Measurements from ENCODE around the gene GASK1A.
A peak's percentile ranks its signal among the peaks of the same experiment; 100 is the strongest.

Gene GASK1A

DNA sequence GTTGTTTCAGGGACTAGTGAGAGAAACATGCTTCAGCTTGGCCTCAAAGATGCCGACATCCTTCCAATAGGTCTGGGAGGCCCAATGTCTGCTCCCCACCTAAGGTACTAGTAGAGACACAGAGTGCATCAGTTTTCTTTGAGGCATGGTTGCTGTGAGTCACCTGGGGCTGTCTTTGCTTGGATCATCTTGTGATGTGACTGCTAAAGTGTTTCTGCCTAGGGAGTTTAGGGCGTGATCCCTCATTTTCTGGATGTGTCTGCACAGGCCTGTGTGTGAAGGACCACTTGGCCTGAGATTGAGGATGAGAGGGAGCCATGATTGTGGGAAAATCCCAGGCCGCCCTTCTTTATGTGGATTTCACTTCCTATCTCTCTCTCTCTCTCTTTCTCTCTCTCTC is 4.8 kb downstream of the GASK1A start:
- DNase-seq: no peak

DNA sequence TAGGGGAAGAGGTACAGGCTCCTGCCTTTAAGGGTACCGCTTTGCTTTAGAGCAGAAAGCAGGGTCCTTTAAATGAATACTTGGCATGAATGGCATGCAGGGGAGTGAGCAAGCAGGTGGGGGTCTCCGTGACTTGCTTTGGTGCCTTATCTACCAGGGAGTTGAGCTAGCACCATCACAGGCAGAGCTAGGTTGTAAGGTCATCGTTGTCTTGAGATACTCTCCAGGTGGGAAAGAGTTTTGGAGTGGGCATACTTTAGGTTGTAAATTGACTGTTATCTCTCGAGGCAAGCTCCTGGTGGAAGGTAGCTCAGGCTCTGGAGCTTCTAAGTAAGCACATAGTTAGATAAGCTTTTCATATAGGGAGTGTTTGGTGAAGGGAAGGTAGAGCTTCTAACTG is 5.6 kb downstream of the GASK1A start:
- DNase-seq: no peak

DNA sequence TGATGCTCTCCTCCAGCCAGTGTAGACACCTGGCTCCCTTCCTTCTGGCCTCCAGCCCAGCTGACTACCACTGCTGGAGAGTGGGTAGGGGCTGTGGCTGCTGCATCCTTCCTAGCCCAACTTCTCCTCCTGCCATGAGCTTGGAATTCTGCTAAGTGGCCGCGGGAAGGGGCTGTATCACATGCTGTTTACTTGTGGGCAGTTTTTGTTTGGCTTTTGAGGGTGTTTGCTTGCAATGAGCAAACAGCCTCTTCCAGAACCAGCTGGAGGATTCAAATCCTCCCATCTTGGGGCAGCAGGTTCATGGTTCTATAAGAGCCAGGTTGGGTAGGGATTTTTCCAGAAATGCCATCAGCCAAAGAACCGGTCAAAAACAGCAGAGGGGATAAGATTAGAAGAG is 9.0 kb downstream of the GASK1A start:
- DNase-seq: no peak

DNA sequence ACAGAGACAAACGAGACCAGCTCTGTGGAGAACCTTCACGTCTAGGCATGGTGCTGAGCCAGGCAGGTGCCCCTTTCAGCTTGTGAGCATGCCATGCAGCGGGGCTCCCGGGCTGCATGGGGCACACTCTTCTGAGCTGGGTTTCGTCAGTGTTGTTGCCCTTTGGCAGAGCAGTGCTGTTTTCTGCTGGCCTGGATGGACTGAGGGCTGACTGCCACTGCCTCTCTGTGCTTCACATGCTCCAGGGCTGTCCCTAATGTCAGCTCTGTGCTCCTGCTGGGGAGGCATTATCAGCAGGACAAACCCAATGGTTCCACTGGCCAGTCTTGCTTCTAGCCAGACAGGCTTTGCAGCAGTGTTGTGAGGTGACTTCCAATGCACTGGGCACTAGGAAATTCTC is 9.5 kb downstream of the GASK1A start:
- no peak for DNase-seq

GRCh38 chr3:42991341-42992315 is 12.5 kb downstream of the GASK1A start:
- no peak for DNase-seq

DNA sequence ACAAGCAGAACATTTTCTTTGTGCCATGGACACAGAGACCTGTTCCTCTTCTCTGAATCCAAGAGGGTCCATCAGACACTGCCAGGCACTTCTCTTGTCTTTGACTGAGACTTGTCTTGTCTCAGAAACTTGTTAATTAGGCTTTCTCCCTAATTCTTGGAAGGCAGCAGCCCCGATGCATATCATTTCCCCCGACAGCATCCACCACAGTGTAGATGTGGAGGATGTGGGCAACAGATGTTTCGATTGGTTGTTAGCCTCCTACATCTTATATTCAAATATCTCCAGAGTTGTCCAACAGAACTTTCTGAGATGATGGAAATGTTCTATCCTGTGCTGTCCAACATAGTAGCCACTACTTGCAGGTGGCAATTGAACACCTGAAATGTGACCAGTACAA is 15.5 kb downstream of the GASK1A start:
- DNase-seq: no peak

DNA sequence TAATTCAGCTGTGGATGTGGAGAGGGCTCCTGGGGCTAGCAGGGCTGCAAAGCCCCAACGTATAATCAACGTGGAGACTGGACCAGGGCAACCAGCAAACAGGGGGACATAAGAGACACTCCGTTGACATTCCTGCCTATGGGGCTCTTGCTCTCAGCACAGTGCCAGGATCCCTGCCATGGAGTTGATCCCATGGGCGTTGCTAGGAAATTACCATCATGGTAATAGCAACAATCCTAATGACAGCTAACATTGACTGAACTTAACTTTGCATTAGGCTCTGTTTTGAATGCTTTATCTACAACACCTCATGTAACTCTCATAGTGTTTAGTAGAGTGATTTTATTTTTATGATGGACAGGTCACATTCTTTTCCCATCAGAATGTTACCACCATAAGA is 16.9 kb downstream of the GASK1A start:
- DNase-seq: no peak

GRCh38 chr3:42996633-42997075 is 17.5 kb downstream of the GASK1A start:
- no peak for DNase-seq

- no peak for DNase-seq
These were observed 20.1 kb downstream of the GASK1A start for GRCh38 chr3:42999212-42999611.

DNA sequence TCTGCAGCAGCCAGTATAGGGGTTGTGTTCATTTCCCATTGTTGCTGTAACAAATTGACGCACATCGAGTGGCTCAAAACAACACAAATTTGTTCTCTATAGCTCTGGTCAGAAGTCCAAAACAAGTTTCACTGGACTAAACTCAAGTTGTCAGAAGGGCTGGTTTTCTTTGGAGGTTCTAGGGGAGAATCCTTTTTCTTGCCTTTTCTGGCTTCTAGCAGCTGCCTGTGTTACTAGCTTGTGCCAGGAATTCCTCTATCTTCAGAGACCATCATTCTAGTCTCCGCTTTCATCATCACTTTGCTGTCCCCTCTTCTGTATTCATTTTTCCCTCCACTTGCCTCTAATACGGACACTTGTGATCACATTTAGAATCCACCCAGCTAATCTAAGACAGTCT is 20.5 kb downstream of the GASK1A start:
- DNase-seq: no peak

DNA sequence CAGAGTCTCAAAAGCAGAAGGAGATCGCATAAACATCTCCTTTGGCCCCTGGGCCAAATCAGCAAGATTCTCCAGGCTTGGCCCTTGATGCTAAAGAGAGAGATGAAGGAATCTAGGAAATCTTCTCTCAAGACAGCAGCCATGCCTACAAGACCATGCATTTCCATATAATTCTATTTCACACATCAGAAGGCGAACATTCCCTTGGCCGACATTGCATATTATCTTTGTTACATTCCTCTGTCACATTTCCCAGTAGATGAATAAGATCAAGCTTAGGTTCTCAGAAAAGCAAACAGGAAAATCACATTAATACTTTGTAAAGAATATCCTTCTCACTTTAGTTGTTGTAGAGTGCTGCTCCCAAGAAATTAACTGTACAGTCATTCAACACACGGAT is 21.3 kb downstream of the GASK1A start:
- no peak for DNase-seq

GRCh38 chr3:43001094-43001553 is 22.0 kb downstream of the GASK1A start:
- peak; percentile 49 to 83 for DNase-seq

DNA sequence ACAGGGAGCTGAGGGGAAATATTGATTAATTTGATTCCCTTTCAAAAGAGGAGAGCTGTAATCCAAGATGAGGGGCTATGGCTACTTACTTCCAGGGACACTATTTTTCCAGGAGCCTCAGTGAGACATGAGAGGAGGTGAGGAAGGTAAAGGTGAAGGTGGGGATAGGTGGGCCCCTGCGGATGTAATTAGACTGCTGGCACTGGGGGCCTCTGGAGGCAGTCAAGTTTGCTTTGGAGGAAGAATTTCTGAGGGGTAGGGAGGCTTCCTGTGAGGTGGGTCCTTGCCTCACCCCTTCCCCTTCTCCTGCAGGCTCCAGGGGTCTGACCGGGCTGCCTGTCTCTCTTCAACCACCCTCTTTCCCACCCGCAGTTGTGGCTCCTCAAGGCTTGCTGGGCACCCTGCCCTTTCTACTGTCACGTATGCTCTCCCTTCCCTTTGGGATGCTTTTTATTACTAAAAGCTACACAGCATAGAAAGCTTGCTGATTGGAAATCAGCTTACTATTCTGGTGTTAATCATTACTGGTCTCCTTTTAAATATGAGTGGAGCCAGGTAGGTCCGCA is 22.5 kb downstream of the GASK1A start:
- no peak for DNase-seq

- no peak for DNase-seq
These were observed 25.2 kb downstream of the GASK1A start for GRCh38 chr3:43004282-43004681.

DNA sequence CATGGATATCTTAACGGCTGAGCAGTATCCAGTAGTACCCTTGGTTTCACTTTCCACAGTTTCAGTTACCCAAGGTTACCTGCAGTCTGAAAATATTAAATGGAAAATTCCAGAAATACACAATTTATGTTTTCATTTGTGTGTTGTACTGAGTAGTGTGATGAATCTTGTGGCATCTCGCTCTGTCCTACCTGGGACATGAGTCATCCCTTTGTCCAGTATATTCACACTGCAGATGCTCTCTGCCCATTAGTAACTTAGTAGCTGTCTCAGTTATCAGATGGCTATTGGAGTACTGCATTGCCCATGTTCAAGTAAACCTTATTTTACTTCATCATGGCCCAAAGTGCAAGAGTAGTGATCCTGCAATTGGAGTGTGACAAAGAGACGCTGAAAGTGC is 26.1 kb downstream of the GASK1A start:
- no peak for DNase-seq

DNA sequence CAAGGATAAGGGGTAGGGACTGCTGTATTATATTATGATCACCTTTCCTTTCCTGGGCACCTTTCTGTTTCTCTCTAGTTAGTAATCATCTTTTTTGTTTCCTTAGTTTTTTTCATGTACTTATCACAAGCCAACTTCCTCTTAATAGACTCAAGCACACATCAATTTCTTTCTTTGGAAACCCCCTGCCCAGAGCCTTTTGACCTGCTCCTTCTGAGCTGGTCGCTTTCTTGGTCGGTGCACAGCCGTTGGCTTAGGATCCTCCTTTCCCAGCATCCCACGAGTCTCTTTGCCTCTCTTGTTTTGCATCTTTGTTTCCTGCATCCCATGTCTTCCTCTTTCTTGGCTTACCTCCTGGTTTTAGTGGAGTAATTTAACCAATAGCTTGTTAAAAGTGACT is 26.9 kb downstream of the GASK1A start:
- DNase-seq: no peak

DNA sequence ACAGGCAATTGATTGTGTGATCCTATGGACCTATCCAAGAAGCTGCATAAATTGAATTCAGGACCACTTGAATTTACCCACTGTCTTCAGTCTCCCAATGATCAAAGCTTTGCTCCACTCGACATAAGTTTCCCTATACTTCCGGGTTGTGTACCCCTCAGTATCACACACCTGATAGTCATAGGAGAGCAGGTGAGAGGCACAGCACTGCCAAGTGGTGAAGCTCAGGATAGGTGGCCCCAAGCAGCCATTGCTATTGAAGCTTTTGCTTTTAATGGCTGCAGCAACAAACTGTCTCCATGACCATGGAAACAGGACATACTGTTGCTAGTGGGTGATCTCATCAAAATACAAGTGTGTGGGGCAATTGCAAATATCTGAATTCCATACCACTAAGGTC is 27.7 kb downstream of the GASK1A start:
- DNase-seq: no peak

DNA sequence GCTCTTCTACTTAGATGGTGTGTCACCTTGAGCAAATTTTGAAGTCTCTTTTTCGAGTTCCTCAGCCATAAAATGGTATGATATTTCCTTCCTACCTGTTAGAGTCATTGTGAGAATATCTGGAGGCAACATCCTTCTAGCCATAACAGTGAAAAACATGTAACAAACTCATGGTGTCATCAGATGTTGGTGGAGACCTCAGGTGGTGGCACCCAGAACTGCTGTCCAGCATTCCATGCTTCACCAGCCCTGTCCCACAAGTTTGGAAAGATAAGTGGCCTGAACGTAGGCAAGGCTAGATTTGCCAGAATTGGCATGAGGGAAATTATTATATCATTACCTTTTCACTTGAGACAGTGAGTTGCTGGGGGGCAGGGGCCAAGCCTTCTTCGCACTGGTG is 30.4 kb downstream of the GASK1A start:
- no peak for DNase-seq

GRCh38 chr3:43010638-43011037 is 31.5 kb downstream of the GASK1A start:
- DNase-seq: no peak

- no peak for DNase-seq
These were observed 32.5 kb downstream of the GASK1A start for GRCh38 chr3:43011638-43012037.

DNA sequence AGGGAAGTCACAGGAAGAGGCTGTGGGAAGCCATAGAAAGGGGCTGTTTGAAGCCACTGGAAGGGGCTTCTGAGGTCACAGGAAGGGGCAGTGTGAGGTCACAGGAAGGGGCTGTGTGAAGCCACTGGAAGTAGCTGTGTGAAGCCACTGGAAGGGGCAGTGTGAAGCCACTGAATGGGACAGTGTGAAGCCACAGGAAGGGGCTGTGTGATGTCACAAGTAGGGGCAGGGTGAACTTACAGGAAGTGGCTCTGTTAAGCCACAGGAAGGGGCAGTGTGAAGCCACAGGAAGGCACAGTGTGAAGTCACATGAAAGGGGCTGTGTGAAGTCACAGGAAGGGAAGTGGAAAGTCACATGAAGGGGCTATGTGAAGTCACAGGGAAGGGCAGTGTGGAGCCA is 33.1 kb downstream of the GASK1A start:
- DNase-seq: no peak

GRCh38 chr3:43013256-43013655 is 34.1 kb downstream of the GASK1A start:
- DNase-seq: no peak

DNA sequence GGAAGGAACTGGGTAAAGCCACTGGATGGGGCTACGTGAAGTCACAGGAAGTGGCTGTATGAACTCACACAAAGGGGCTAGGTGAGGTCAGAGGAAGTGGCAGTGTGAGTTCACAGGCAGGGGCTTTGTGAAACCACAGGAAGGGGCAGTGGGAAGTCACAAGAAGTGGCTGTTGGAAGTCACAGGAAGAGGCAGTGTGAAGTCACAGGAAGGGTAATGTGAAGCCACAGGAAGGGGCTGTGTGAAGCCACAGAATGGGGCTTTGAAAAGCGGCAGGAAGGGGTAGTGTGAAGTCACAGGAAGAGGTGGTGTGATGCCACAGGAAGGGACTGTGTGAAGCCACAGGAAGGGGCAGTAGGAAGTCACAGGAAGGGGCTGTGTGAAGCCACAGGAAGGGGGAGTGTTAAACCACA is 34.6 kb downstream of the GASK1A start:
- no peak for DNase-seq

GRCh38 chr3:43014241-43014640 is 35.1 kb downstream of the GASK1A start:
- no peak for DNase-seq

All from cerebellar nuclear complex (tissue), 1 donor.